ENCODE measurements around the gene MCCC1.

MCCC1 gene

DNA sequence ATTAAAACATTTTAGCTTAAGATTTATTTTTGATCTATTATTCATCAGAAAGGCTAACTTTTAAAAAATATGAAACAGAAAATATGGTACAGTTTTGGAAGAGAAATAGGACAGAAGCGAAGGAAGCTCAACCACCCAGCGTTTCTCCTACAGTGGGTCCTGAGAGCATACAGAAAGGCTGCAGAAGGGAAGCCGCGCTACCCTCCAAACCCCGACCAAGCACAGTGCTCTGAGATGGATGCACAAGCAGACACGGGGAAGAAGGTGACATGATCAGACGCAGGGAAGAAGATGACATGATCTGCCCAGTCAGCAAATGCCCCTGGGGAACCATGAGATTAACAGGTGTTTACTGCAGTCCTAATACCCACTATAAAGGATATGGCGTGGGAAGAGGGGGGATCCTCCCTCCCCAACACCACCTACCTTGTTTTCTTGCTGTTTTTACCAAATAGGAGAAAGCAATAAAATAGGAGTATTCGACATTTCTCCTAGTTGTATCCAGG lies 133.4 kb downstream of the MCCC1 start:
- ChIA-PET CTCF (no interaction called here), POLR2A (no interaction called here)
- DNase-seq: no peak
- Histone ChIP-seq H3K9me3 (ENCODE audit: control extremely low read depth in 1 of 5, control insufficient read depth in 4 of 5, insufficient read depth in 2 of 5, low read depth in 1 of 5, low read length in 4 of 5) (no peaks in the 10 kb centered on the region), H3K27me3 (replicated peaks in 2 of 5; ENCODE audit: control insufficient read depth in 4 of 5, insufficient read depth in 5 of 5, low read length in 4 of 5) (no peaks in the 10 kb centered on the region), H3K27ac (ENCODE audit: insufficient read depth in 1 of 2, low read depth in 1 of 2, low read length in 2 of 2, poor library complexity in 1 of 2, severe bottlenecking in 2 of 2) (no peak overlapping the region), H3K4me3 (ENCODE audit: control insufficient read depth in 1 of 7, extremely low read depth in 1 of 7, insufficient read depth in 4 of 7, low read depth in 2 of 7, low read length in 6 of 7) (no peak overlapping the region), H3K4me1 (ENCODE audit: control extremely low read depth in 1 of 4, control insufficient read depth in 4 of 4, insufficient read depth in 4 of 4, low read length in 3 of 4) (peaks cover 20 to 33% (median 21%) of the 10 kb centered on the region in 4 experiments), H3K36me3 (ENCODE audit: control insufficient read depth in 4 of 4, insufficient read depth in 4 of 4, low read length in 3 of 4) (peaks cover 8 to 16% (median 14%) of the 10 kb centered on the region in 4 experiments)
- WGBS (ENCODE audit: insufficient coverage): 95% methylated on average over 7 of the region's 9 CpGs
